Calu3 (cell line): ENCODE measurements around the gene IPO11. TPM values are rescaled to one million over a fixed set of nuclear protein-coding genes. Genes with fewer than 3 reads are reported as not detected.

Source experiments
- BruUV-seq: library from RNA; stranded (reverse); fragments of 400-500 nt; replicated peaks from 2 replicates; lab custom pipeline; 2021; lab: Mats Ljungman, UMichigan
- CTCF ChIA-PET: fragments of 300-600 bp; sonication (Branson Sonifier 250); formaldehyde crosslinking; loops from one replicate; lab custom pipeline; 2022; ENCODE audit warnings: antibody characterized with exemption; lab: Charles Lee
- DNase-seq: peaks from one replicate; pipeline ENCODE4 v3.0.0; 2022
- H3K27ac Mint-ChIP-seq: one replicate; pipeline ENCODE4 v1.8.0; 2022; ENCODE audit warnings: mixed read lengths; ENCODE audit not compliant: unreplicated experiment
- H3K27me3 Mint-ChIP-seq: one replicate; pipeline ENCODE4 v1.8.0; 2022; ENCODE audit warnings: mixed read lengths; ENCODE audit not compliant: unreplicated experiment
- H3K36me3 Mint-ChIP-seq: one replicate; pipeline ENCODE4 v1.8.0; 2022; ENCODE audit warnings: mild to moderate bottlenecking, moderate library complexity, mixed read lengths; ENCODE audit not compliant: insufficient read depth, unreplicated experiment
- H3K4me1 Mint-ChIP-seq: one replicate; pipeline ENCODE4 v1.8.0; 2022; ENCODE audit warnings: mild to moderate bottlenecking, low read depth, mixed read lengths; ENCODE audit not compliant: unreplicated experiment
- H3K4me3 Mint-ChIP-seq: one replicate; pipeline ENCODE4 v1.8.0; 2022; ENCODE audit warnings: mild to moderate bottlenecking, low read depth, moderate library complexity, mixed read lengths; ENCODE audit not compliant: unreplicated experiment
- H3K9me3 Mint-ChIP-seq: one replicate; pipeline ENCODE4 v1.8.0; 2022; ENCODE audit warnings: low read depth, mixed read lengths; ENCODE audit not compliant: unreplicated experiment
- intact Hi-C: fragments of 100-400 bp; cut with micrococcal nuclease; formaldehyde crosslinking; loops from one replicate; pipeline ENCODE4 v1.10.0; 2022; ENCODE audit not compliant: unreplicated experiment
- total RNA-seq: library from RNA; stranded (reverse); gene quantifications from 2 replicates; pipeline ENCODE4 v1.2.3, GENCODE V29; 2022
- TF ChIP-seq, protein P1 (sequence below): fragments of 200-600 bp; IDR thresholded peaks from one replicate; pipeline ENCODE4 v1.8.0; 2022; ENCODE audit warnings: antibody characterized with exemption; ENCODE audit not compliant: unreplicated experiment

The IPO11 gene
- total RNA-seq, 1 experiment from 2014 or later = 47.3 TPM

DNA sequence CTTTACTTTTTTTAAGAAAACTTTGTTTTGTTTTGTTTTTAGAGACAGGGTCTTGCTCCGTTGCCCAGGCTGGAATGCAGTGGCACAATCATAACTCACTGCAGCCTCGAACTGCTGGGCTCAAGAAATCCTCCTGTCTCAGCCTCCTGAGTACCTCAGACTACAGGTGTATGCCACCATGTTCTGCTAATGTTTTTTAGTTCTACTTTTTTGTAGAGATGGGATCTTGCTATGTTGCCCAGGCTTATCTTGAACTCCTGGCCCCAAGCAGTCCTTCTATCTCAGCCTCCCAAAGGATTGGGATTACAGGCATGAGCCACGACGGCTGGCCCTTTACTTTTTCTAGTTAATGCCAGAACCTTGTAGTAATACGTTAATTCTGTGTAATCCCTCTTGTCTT lies 36.0 kb downstream of the IPO11 start:
- H3K27me3 Mint-ChIP-seq = no peaks in the 10 kb centered on the region
- no peaks in the 10 kb centered on the region for H3K4me1 Mint-ChIP-seq
- H3K9me3 Mint-ChIP-seq = no peaks in the 10 kb centered on the region
- H3K27ac Mint-ChIP-seq = no peak overlapping the region
- TF ChIP-seq, protein P1, sequence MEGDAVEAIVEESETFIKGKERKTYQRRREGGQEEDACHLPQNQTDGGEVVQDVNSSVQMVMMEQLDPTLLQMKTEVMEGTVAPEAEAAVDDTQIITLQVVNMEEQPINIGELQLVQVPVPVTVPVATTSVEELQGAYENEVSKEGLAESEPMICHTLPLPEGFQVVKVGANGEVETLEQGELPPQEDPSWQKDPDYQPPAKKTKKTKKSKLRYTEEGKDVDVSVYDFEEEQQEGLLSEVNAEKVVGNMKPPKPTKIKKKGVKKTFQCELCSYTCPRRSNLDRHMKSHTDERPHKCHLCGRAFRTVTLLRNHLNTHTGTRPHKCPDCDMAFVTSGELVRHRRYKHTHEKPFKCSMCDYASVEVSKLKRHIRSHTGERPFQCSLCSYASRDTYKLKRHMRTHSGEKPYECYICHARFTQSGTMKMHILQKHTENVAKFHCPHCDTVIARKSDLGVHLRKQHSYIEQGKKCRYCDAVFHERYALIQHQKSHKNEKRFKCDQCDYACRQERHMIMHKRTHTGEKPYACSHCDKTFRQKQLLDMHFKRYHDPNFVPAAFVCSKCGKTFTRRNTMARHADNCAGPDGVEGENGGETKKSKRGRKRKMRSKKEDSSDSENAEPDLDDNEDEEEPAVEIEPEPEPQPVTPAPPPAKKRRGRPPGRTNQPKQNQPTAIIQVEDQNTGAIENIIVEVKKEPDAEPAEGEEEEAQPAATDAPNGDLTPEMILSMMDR = no peak
- no peaks in the 10 kb centered on the region for H3K36me3 Mint-ChIP-seq
- BruUV-seq = no TSS peak
- DNase-seq = no peak
- intact Hi-C loops = no loop called here
- no peak overlapping the region for H3K4me3 Mint-ChIP-seq
- CTCF ChIA-PET = no interaction called here

DNA sequence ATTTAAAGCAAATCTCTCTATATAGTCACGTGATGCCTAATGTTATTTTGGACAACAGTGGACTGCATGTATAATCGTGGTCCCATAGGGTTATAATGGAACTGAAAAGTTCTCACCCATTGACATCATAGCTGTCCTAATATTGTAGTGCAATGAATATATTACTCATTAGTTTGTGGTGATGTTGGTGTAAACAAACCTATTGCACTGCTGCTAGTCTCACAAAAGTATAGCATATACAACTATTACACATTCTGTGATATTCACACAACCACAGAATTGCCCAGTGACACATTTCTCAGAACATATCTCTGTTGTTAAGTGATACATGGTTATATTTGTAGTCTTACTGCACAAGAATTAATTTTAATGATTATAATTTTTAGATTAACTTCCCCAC lies 37.7 kb downstream of the IPO11 start:
- Mint-ChIP-seq H3K9me3 (no peaks in the 10 kb centered on the region), H3K27ac (no peak overlapping the region), H3K36me3 (no peaks in the 10 kb centered on the region), H3K4me3 (no peak overlapping the region), H3K4me1 (no peaks in the 10 kb centered on the region), H3K27me3 (no peaks in the 10 kb centered on the region)
- intact Hi-C loops = no loop called here
- CTCF ChIA-PET = interaction anchor here (0.6 to 0.7 kb wide), 2 partner anchors 112 to 655 kb away, joined by 3 read pairs; no protein-coding TSS in a partner anchor
- no peak for DNase-seq
- TF ChIP-seq, protein P1 = no peak
- no TSS peak for BruUV-seq

DNA sequence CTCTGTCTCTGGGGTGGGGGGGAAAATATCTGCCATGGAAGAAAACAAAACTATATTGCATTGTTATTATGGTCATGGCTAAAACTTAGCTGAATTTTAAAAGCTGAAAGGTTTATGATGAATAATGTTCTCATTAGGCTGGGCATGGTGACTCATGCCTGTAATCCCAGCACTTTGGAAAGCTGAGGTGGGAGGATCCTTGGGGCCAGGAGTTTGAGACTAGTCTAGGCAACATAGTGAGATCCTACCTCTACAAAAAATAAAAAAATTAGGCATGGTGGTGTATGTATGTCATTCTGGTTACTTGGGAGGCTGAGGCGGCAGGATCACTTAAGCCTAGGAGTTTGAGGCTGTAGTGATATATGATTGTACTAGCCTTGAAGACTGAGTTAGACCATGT lies 44.5 kb downstream of the IPO11 start:
- Mint-ChIP-seq H3K27me3 (no peaks in the 10 kb centered on the region), H3K9me3 (no peaks in the 10 kb centered on the region), H3K4me3 (no peak overlapping the region), H3K36me3 (no peaks in the 10 kb centered on the region), H3K4me1 (no peaks in the 10 kb centered on the region), H3K27ac (no peak overlapping the region)
- DNase-seq = no peak
- CTCF ChIA-PET = no interaction called here
- no TSS peak for BruUV-seq
- TF ChIP-seq, protein P1 = no peak
- intact Hi-C loops = no loop called here

DNA sequence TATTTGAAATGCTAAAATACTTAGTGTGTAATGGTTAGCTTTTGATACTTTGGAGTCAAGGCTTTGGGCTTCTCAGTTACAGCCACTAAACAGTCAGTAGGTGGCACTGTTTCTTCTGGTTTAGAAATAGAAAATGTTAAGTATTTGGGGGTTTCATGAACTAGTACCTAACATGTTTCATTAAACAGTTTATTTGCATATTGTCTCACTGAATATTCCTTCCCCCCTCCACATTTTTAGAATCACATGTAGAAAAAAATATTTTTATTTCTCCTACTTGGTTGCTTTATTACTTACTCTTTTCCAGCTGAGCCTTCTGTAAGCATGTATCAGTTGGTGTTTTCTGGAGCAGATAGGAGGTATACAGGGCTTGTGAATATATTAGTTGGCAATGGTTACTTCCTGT lies 48.0 kb downstream of the IPO11 start:
- Mint-ChIP-seq H3K9me3 (no peaks in the 10 kb centered on the region), H3K27ac (no peak overlapping the region), H3K4me3 (no peak overlapping the region), H3K27me3 (no peaks in the 10 kb centered on the region), H3K4me1 (no peaks in the 10 kb centered on the region), H3K36me3 (peaks cover 5% of the 10 kb centered on the region)
- intact Hi-C loops = loop anchor here (1.0 kb wide), 1 partner anchor 319 kb away; no protein-coding TSS in a partner anchor
- TF ChIP-seq, protein P1 = peak; percentile 66
- CTCF ChIA-PET = interaction anchor here (0.6 to 1.7 kb wide), 3 partner anchors 10 to 318 kb away, joined by 3 to 4 read pairs (median 4); no protein-coding TSS in a partner anchor
- no peak for DNase-seq
- BruUV-seq = no TSS peak
